ENCODE data around the gene LNP1.
"Not testable (repeated sequence)": the region's sequence is repeated elsewhere in the genome, so short reads cannot be mapped to it uniquely, and the experiment has no call there.

LNP1 gene, protein sequence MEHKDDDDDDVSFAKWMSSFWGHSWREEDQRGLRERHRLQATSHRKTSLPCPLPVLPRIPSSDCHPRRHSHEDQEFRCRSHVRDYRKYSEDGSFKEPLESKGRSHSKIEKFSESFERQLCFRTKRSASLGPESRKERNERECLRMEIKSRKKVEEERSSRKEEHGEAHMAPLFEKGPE

GRCh38 chr3:100400780-100401673, at the start of gene LNP1, which contains the start of gene TOMM70:
LNP1 (plus strand) TSS chr3:100401539; CDS start chr3:100429730, 28,191 bp downstream.
TOMM70 (minus strand) TSS chr3:100401089; CDS start chr3:100400949, 140 bp downstream.
- FAIRE-seq = peak; percentile 87

GRCh38 chr3:100351770-100352169, 49.6 kb upstream of the LNP1 start:
- not testable (repeated sequence) for FAIRE-seq

DNA sequence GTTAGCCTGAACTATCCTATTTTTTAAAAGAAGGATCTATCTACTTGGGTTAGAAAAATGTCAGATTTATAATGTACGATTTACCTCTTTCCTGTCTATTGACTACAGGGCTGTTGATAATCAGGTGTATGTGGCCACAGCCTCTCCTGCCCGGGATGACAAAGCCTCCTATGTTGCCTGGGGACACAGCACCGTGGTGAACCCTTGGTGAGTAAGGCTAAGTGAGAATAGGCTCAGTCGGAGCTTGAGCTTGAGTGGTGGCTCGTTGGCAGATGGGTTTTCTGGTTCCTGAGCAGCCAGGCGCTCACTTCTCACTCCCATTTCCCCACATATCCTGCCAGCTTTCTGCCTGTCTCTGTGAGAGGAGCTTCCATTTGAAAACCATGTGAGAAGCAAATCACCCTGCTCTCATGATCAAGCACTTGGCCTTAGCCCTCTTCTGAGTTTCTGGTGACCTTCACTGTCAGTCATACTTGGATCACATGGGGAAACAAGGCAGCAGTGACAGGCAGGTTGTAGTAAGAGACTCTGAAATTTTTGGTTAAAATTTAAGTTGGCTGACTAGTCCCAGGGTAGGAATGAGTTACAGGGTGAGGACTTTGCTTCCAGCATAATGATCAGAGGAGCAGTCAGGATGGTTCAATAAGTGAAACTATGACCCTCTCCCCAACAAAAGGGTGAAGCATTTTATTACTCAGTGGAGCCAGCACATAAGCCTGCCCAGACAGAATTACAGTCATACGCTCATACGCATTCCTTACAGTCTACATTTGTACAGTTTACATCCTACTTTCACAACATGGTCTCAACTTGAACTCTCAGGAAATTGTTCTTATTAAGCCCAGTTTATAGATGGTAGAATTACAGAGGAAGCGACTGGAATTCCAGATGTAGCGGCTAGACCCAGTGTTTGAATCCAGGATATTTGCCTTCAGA, 48.8 kb upstream of the LNP1 start:
- FAIRE-seq = no peak

DNA sequence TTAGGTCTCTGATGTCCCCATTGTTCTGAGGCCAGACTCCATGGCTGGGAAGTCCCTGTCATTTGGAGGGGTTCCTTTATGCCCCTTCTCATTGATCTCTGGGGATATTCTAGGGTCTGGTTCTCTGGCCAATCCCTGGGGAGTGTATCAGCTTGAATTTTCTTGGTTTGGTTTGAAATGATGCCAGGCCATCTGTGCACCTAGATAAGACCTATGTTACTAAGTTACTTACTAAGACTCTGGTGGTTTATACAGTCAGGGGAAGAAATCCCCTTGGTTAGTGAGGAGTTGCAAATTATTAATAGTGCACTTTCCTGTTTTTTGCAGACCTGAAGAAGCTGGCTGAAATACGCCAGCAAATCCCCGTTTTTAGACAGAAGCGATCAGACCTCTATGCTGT, 46.5 kb upstream of the LNP1 start:
- FAIRE-seq = no peak

GRCh38 chr3:100358413-100358812, 42.9 kb upstream of the LNP1 start:
- no peak for FAIRE-seq

GRCh38 chr3:100359035-100359434, 42.3 kb upstream of the LNP1 start:
- FAIRE-seq = no peak

DNA sequence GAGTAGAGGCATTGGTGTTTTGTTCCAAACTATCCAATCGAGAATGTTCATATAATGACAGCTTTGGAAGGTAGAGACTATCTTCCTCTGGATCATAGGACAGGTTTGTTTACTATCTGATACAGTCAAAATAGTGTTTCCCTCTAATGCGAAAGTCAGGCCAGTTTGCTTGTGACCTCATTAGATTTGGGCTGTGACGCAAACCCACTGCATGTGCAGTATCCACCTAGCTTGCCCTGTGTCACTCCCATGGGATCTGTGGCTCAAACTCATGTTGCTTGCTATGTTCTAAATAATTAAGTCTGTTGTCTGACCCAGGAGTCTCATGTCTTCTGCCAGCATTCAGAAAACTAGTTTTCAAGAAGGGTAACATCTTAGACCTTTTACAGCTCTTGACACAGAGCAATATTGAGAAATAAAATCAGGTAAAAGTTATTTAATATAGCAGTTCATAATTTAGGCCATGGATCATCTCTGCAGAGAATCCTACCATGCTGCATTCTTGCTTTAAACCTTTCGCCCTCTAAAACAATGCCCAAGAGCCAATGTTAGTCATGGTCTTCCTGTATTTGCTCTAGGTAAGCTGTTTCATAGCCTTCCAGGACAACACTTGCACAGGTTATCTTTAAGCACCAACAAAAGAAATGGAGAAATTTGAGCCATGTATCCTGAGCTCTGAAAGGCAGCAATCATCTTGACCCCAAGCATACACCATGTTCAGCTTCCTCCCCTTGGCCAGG, 40.4 kb upstream of the LNP1 start:
- FAIRE-seq = no peak

GRCh38 chr3:100361897-100362296, 39.4 kb upstream of the LNP1 start:
- no peak for FAIRE-seq

DNA sequence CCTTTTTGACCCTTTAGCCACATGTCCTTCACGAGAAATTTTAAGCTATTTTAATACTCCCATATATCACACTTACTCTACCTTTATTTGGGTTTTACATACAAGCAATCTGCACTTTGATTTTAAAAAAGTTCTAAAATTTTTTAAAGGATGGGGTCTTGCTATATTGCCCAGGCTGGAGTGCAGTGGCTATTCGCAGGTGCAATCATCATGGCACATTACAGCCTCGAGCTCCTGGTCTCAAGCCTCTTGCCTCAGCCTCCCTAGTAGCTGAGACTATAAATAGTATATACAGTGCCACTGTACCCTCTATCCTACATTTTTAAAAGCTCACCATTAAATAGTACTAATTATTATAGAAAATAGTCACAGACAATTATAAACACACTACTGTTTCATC, 36.9 kb upstream of the LNP1 start:
- no peak for FAIRE-seq

GRCh38 chr3:100366424-100366823, 34.9 kb upstream of the LNP1 start:
- no peak for FAIRE-seq

DNA sequence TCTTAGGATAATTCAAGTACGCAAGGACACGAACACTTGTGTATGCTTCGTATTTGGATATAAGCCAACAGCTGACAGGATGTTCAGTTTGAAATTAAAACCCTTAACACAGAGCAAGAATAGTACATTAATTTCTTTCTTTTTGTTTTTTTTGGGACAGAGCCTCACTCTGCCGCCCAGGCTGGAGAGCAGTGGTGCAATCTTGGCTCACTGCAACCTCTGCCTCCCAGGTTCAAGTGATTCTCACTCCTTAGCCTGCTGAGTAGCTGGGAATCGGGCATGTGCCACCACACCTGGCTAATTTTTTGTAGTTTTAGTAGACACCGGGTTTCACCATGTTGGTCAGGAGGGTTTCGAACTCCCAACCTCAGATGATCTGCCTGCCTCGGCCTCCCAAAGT, 32.9 kb upstream of the LNP1 start:
- no peak for FAIRE-seq

DNA sequence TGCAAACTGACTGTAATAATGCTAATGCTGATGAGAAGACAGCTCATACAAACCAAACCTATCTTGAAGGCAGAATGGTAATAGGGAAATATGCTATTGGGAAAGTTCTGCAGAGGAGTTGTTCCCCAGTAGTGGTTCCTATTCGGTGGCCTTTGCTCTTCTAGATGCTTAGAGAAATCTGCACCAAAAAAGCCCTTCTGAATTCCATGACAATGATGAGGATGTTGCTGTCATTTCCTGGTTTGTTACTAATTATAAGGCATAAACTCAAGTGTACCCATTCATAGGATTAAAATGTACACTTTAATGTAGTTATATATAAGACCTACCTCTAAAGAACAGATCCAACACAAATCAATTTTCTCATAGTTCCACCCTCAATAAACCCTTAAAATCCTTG, 30.6 kb upstream of the LNP1 start:
- FAIRE-seq = no peak

GRCh38 chr3:100374521-100374920, 26.8 kb upstream of the LNP1 start:
- FAIRE-seq = no peak

DNA sequence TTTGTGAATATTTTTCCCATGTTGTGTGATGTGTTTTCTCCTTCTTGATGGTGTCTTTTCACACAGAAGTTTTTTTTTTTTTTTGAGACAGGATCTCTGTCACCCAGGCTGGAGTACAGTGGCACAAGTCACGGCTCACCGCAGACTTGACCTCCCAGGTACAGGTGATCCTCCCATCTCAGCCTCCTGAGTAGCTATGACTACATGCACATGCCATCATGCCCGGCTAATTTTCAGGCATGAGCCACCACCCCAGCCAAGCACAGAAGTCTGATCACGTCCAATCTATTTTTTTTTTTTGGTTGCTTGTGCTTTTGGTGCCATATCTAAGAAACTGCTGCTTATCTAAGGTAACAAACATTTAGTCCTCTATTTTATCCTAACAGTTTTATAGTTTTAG, 25.0 kb upstream of the LNP1 start:
- no peak for FAIRE-seq

GRCh38 chr3:100384733-100385525, 16.4 kb upstream of the LNP1 start:
- FAIRE-seq = no peak

- FAIRE-seq = peak; percentile 66
Observed at GRCh38 chr3:100386437-100387074, 14.8 kb upstream of the LNP1 start.

DNA sequence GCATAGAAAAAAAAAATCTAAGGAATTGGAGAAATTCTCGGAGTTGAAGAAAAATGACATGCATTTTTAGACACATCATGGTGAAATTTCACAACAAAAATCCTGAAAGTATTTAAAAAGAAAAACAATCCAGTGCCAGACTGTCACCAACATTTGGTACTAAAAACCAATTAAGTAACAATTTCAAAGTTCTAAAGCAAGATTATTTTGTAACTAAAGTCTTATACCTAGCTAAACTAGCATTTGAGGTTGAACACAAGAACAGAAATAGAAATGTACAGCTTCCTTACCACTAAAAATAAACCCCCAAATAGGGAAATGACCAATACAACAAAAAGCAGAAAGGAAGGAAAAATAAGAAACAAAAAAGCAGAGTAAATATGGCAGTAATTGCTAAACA, 12.3 kb upstream of the LNP1 start:
- FAIRE-seq = no peak

DNA sequence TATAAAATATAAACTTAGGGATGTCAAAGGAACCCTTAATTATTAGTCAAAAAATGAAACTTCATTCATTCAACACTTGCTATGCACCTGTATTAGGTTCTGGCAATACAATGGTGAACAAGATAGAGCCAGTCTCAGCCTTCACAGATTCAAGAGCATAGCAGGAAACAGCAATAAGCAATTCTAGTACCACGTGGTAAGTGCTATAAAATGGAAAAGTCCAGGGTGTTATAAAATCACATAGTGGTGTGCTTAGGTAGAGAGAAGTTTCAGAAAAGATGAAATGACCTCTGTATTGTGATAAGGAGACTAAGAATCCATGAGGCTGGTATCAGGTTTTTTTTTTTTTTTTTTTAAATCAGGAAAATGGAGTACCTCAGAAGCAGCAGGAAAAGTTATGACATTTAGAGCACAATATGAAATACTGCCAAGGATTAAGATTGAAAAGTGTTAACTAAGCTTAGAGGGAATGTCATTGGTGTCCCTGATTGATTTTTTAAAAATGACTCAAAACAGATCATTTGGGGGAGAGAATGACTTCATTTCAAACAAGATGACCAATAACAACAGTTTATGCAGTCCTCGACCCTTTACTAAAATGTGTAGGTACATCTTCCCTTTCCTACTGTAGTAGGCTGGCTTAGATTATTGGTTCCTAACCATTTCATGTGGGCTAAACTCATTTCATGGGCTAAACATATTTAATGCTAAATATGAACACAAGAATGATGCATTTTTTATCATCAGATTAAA, 5.5 kb upstream of the LNP1 start:
- FAIRE-seq = no peak

DNA sequence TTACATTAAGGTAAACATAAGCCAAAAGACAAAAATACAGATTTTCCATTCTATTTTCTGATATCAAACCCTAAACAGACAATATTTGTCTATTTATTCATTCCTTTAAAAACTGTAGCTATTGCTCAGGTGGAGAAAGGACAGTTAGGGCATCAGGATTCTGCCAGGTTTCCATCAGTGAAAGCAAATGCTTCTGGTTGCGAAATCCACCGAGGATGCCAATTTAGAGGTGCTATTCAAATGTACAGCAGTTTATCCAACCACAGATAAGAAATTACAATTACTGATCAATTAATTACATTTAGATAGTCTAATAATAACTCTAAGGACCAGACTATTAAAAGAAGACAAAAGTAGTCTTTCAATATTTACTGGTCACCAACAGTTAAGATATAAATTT, 4.4 kb upstream of the LNP1 start:
- FAIRE-seq = no peak

DNA sequence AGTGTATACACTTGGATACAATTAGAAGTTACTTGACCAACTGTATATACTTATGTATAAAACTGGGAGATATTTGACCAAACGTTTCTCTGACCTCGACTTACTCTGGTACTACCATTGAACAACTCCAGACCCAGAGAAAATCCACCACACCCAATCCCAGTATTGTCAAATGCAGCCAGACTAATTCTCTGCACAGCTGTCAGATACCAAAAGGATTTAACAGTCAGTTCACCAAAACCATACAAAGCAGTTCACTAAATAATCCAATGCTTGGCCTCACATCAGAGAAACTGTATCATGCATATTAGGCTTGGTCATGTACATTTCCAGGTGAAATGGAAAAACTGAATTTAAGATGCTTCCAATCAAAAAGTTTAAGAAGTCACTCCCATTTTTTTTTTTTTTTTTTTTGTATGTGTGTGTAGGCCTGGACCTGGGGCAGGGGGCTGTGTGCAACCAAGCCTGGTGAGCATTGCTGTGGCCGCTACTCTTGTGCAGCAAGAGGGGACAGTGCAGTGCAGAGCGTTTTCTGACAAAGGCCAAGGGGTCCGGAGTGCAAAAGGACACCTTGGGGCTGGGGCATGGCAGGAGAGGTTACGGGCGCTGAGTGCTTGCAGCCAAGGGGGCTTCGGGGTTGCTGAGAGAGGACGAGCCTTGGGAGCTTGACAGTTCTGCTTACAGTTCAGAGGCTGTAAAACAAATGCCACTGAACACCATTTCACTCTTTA, 1.8 kb upstream of the LNP1 start:
- no peak for FAIRE-seq
